ENCODE results near the gene TAPT1.

Gene TAPT1

DNA sequence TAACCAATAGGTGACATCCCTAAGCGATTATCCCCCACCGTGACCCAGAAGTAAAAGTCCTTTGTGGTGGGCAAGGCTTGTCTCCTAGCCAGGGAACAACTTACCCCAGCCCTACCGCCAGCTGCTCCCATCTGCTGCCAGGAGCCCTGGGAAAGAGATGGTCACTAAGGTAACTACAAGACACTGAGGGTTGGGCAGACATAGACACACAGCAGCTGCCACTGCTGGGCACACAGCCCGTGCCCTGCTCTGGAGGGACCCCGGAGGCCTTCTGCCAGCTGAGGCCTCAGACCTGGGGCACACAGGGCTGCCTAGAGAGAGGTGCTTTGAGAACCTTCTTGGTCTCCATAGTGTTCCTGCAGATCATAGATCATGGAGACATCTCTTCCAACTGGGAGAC, 89.4 kb downstream of the TAPT1 start:
- no peak for DNase-seq (ENCODE audit: low read depth in 3 of 3, low spot score in 1 of 3)

DNA sequence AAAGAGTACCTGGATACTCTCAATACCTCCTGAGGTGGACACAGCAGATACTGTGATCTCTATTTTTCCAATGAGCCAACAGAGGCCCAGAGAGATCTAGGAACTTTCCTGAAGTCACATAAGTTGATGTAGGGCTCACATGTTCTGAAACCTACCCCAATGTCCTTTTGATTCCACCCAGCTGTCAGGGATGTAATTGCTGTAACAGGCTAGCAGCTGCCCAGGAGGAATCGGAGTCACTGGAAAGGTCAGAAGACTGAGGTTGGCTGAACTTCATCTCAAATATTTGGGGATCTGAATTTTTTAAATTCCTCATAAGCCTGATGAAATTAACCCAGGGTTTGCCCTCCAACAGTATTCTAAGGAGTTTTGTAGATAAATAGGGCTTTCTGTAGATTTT, 90.0 kb downstream of the TAPT1 start:
- DNase-seq (ENCODE audit: low read depth in 3 of 3, low spot score in 1 of 3), result no peak

GRCh38 chr4:16133406-16133805, 92.9 kb downstream of the TAPT1 start:
- DNase-seq (ENCODE audit: low read depth in 3 of 3, low spot score in 1 of 3), result no peak

- no peak for DNase-seq (ENCODE audit: low read depth in 3 of 3, low spot score in 1 of 3)
Measured at GRCh38 chr4:16131293-16131692, 95.0 kb downstream of the TAPT1 start.

- DNase-seq (ENCODE audit: low read depth in 3 of 3, low spot score in 1 of 3), result no peak
Measured at GRCh38 chr4:16129336-16129735, 96.9 kb downstream of the TAPT1 start.

- DNase-seq (ENCODE audit: low read depth in 3 of 3, low spot score in 1 of 3), result no peak
Measured at GRCh38 chr4:16126714-16127113, 99.6 kb downstream of the TAPT1 start.

DNA sequence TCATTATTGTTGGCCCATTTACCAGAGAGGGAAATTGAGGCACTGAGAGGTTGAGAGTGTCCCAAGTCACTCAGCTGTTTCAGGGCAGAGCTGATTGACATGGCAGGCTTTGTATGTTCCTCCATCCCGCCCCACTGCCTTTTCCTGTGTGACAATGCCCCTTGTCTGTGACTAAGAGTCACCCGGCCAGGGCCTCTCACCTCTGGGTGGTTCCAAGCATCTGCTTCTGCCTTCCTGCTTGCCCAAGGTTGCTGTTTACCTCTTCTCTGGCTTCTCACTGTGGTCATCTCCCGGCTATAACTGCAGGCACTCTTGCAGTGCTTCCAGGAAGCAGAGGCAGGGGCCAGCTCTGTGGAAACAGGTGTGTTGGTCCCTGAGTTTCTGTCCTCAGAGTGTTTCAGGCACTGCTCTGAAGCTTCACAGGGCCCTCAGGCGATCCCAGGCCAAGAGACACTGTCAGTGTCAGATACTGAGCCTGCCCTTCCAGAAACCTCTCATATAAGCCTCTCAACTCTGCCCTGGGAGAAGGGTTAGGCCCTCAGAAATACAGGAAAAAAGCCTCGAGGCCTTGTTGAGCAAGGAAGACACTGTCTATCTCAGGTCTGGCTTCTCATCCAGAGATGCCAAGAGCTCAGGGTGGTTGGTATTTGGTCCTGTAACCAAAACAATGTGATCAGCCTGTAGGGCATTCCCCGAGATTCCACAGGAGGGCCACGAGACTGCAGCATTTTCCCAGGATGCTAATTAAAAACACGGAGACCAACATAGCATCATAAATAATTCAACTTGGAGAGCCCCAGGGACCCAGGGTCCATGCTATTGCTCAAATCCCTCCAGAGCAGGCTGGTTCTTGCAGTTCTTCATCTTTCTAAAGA, 100.5 kb downstream of the TAPT1 start:
- DNase-seq (ENCODE audit: low read depth in 3 of 3, low spot score in 1 of 3), result no peak

GRCh38 chr4:16124232-16124631, 102.0 kb downstream of the TAPT1 start:
- no peak for DNase-seq (ENCODE audit: low read depth in 3 of 3, low spot score in 1 of 3)

- DNase-seq (ENCODE audit: low read depth in 3 of 3, low spot score in 1 of 3), result no peak
Measured at GRCh38 chr4:16123356-16124084, 102.8 kb downstream of the TAPT1 start.

- DNase-seq (ENCODE audit: low read depth in 3 of 3, low spot score in 1 of 3), result peak in 1 of 3 donors; percentile 1
Measured at GRCh38 chr4:16122784-16123183, 103.5 kb downstream of the TAPT1 start.

DNA sequence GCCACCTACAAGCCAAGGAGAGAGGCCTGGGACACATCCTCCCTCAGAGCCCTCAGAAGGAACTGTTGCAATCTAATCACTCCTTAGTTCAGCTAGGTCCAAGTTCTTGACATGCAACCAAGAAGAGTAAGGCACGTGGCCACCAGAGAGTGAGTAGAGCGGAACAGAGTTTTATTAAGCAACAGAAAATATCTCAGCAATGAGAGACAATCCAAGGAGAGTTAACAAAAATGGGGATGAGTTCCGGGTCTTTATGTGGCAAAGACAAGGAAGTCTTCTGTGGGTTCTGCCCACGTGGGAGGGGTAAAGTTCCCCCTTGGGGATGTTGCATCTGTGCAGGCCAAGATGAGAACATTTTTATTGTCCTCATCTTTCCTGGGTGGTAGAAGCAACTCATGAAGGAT, 104.0 kb downstream of the TAPT1 start:
- no peak for DNase-seq (ENCODE audit: low read depth in 3 of 3, low spot score in 1 of 3)

DNA sequence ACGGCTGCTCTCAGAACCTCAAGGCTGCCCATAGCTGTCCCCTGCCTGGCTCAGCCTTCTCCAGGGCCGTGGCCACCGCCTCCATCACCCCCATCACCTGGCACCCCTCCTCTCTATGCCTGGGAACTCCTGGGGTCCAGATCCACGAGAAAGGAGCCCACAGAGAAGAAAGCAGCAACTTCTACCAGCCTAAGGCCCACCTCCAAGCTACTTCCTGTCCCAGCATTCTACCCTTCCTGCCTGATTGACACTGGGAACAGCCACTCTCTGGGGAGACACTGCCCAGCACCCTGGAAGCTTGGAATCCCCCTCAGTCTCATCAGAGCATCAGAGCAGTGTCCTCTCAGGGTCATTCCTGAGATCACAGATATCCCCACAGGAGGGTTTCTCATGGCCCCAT, 105.6 kb downstream of the TAPT1 start:
- no peak for DNase-seq (ENCODE audit: low read depth in 3 of 3, low spot score in 1 of 3)

- DNase-seq (ENCODE audit: low read depth in 3 of 3, low spot score in 1 of 3), result no peak
Measured at GRCh38 chr4:16119981-16120380, 106.3 kb downstream of the TAPT1 start.

GRCh38 chr4:16118090-16118489, 108.2 kb downstream of the TAPT1 start:
- no peak for DNase-seq (ENCODE audit: low read depth in 3 of 3, low spot score in 1 of 3)

DNA sequence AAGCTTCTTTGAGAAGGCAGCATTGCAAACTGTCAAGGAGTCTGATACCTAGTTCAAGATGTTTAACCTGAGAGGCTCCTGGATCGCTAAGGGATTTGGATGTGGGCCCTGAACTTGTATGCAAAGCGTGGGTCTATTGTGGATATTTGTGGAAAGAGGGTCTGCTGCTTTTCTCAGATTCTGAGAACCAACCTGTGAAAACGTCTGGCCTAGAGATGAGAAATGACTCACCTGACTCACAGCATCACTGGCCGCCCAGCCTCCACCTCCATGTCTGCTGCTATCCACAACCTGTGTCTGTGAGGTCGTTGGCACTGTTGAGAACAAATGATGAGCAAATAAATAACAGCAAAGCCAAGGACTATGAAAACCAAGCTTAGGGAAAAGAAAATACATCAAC, 109.1 kb downstream of the TAPT1 start:
- DNase-seq (ENCODE audit: low read depth in 3 of 3, low spot score in 1 of 3), result no peak

GRCh38 chr4:16116493-16116990, 109.7 kb downstream of the TAPT1 start:
- DNase-seq (ENCODE audit: low read depth in 3 of 3, low spot score in 1 of 3), result no peak

DNA sequence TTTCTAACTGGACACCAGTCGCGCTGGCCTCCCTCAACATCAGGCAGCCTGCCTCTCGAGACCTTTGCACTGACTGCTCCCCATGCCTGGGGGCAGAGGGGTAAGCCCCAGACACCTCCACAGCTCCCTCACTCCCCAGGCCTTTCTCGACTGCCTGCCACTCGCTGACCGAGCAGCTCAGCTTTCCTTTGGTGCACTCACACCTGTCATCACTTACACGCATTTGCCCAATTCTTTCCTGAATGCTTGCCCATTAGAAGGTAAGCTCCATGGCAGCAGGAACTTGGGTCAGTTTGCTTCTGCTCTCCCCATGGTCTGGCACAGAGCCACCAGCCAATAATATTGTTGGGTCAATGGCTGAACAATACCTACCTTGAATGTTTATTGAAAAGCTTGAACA, 110.3 kb downstream of the TAPT1 start:
- no peak for DNase-seq (ENCODE audit: low read depth in 3 of 3, low spot score in 1 of 3)

DNA sequence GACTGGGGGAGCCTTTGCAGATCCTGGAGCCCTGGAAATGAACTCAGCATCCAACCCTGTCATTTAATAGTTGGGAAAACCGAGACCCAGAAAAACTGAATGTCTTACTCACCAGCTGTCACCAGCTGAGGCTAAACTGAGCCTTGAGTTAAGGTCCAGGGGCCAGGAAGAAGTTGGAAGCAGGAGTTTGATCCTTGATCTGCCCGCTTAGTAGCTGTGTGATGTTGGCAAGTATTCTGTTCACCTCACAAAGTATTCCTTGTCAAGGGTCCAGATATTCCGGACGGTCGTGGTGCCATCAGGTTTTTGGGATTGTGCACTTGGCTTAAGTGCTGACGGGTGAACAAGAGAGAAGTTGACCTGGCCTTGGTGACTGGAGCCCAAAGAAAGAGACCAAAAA, 111.7 kb downstream of the TAPT1 start:
- DNase-seq (ENCODE audit: low read depth in 3 of 3, low spot score in 1 of 3), result no peak

DNA sequence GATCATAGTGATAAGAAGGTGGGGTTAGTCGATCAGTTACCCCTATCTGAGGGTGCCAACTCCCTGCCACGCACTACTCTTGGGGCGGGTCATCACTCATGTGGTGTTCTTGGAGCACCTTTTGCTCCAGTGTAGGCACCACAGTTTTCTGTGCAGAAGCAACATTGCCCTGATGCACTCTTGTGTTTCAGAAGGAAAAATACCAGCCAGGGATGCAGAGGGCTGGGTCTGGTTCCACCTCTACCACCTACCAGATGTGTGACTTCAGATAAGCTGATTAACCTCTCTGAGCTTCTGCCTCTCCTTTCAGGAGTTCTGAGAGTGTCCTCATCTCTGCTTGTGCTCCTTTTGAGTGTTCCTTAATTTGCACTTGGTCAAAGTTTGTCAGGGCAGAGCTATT, 112.5 kb downstream of the TAPT1 start:
- DNase-seq (ENCODE audit: low read depth in 3 of 3, low spot score in 1 of 3), result no peak

DNA sequence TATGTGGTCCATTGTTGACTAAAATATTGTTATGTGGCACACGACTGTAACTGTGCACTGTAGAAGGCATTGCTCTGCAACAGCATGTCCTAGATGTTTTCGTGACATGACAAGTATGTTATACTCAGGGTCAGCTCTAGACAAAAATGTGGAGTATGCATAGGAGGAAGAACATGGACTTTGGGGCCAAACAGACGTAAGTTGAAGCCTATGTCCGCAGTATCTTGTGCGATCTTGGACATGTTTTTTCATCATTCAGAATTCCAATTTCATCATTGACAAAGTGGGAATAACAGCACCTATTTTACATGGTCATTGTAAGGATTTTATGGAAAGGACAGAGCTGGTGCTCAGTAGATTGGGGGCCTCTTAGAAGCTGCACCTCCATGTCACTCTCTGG, 114.7 kb downstream of the TAPT1 start:
- DNase-seq (ENCODE audit: low read depth in 3 of 3, low spot score in 1 of 3), result no peak

DNA sequence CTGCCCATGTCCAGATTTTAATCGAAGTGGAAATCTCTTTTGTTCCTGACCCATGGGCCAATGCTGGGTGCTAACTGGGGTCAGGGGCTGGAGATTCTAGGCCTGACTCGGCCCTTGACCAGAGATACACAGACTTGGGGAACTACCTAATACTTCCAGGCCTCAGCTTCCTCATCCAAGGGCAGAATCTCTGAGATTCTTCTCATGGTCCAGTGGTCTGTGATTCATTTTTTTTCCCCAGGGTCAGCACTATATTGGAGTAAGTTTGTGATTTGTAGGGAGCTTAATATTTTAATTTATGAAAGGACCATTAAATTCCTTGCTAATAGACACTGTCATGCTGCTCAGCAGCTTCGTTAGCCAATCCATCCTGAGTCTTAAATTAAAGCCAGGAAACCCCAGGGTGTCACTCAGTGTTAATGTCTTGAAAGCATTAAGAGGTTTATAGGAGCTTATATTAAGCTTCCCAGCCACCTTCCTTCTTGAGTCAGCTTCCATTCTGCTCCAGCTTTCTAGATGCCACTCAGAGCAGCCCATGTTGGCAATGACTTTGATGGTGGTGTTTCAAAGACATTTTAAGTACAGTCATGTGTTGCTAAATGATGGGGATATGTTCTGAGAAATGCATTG, 115.5 kb downstream of the TAPT1 start:
- no peak for DNase-seq (ENCODE audit: low read depth in 3 of 3, low spot score in 1 of 3)

Measured in stimulated activated CD4-positive, alpha-beta T cell treated with anti-CD3 and anti-CD28 coated beads, TNF-alpha, amount 100 ng/mL, for 1 hour (primary cell).